ENCODE results near the gene KCNMA1.

The KCNMA1 gene

GRCh38 chr10:77474386-77474785 is 163.2 kb downstream of the KCNMA1 start:
- DNase-seq = no peak

DNA sequence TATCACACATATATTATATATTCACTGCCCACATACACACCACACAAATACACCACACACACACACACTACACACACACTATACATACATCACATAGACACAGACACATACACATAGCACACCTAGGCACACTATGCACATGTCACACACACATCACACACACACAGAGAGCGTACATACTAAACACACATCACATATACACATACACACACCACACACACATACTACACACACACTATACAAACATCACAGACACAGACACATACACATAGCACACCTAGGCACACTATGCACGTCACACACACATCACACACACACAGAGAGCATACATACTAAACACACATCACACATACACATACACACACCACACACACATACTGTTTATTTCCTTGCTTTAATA is 165.5 kb downstream of the KCNMA1 start:
- DNase-seq = no peak

DNA sequence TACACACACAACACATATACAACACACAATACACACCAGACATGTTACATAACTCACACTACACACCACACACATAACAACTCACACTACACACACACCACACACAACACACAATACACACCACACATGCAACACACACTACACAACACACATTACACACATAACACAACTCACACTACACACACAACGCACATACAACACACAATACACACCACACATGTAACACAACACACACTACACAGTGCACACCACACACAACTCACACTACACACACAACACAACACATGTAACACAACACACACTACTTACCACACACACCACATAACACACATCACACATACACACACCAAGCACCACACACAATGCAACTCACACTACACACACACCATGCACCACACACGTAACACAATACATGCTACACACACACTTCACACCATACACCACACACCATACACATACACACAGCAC is 166.5 kb downstream of the KCNMA1 start:
- no peak for DNase-seq

- DNase-seq = no peak
These were observed 170.1 kb downstream of the KCNMA1 start for GRCh38 chr10:77467422-77467963.

GRCh38 chr10:77463967-77464745 is 173.5 kb downstream of the KCNMA1 start:
- DNase-seq = no peak

DNA sequence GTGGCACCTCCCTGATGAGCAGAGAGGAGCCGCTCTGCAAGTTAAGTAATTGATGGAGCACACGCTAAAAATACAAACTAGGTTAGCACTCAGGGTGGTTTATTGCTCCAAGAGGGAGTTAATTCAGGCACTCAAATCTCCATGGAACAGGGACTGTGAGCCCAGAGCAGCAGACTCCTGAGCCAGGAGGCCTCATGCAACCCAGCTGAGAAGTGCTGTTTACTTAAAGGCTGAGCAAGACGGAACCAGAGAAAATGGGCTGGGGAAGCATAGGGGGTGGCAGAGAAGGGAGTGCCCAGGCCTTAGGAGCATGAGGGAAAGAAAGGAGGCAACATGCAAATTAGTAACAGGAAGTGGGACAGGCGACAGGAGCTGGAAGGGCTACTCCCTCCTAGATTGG is 174.1 kb downstream of the KCNMA1 start:
- DNase-seq = no peak

- no peak for DNase-seq
These were observed 175.8 kb downstream of the KCNMA1 start for GRCh38 chr10:77461636-77462296.

DNA sequence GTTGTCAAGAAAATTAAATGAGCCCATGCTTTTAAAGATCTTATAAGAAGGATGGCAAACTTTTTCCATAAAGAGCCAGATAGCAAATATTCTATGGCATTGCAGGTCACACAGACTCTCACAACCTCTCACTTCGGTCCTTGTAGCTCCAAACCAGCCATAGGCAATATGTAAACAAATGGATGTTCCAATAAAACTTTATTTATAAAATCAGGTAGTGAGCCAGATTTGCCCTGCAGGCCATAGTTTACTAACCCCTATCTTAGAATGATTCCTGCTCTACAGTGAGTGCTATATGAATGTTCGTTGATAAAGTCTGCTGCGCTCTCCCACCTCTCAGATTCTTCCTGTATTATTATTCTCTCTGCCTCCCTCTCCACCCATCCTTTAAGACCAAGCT is 177.7 kb downstream of the KCNMA1 start:
- no peak for DNase-seq

GRCh38 chr10:77458986-77459590 is 178.5 kb downstream of the KCNMA1 start:
- DNase-seq = no peak

DNA sequence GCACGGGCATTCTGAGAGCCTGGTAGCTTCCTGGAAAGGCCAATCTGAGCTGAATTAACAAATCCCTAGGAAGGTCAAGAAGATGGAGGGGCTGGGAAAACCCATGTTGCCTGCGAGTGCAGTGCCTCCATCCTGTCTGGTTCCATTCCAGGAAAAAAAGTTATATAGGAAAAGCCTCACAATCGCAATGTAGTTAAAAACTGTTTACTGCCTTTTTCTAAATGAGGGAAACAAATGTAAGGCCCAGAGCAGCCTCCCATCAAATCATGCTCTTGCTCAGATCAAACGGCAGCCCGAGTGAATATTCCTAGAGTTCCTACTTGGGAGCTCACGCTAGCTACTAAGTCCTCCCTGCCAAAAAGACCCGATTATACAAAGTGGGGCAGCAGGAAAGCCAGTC is 179.9 kb downstream of the KCNMA1 start:
- no peak for DNase-seq

- no peak for DNase-seq
These were observed 180.3 kb downstream of the KCNMA1 start for GRCh38 chr10:77457266-77457665.

DNA sequence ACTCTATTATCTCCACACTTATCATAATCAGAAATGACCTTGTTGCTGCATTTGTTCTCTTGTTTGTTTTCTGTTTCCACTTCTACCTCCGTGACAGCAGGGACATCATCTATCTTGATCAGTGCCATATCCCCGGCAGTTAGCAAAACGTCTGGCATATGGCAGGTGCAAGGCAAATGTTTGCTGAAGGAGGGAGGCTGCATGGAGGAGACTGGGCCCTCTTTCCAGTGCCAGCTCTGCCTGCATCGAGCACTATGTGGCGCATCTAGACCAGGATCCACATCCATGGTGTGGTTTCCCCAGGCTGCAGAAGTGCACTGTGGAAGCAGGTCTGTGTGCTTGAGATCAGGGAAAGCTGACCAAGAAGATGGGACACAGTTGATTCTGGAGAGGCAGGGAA is 181.2 kb downstream of the KCNMA1 start:
- DNase-seq = no peak

- no peak for DNase-seq
These were observed 182.0 kb downstream of the KCNMA1 start for GRCh38 chr10:77455561-77455960.

DNA sequence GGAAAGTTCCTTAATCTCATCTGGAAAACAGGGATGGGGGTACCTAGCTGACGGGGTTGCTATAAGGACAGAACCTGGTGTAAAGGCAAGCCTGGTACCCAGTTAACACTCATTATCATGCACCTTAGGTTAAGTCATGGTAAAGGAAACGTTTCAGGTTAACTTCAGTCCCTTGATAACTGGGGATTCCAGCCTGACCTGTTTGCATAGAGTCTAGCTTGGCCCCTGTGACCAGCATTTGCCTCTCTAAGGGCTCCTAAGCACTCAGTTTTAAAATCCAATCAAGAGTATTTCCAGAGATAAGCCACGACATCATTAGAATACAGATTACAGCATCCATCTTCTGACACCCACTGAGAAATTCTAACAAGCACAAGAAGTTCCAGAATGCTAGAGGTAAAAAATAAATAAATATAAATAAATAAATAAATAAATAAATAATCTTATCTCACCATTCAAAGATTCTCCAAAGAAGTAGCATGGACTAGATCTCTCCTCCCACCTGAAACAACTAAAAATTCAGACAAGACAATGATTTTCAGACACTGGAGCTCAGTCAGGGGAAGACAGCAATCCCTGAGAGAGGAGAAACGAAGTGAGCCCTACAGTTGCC is 184.6 kb downstream of the KCNMA1 start:
- DNase-seq = no peak

DNA sequence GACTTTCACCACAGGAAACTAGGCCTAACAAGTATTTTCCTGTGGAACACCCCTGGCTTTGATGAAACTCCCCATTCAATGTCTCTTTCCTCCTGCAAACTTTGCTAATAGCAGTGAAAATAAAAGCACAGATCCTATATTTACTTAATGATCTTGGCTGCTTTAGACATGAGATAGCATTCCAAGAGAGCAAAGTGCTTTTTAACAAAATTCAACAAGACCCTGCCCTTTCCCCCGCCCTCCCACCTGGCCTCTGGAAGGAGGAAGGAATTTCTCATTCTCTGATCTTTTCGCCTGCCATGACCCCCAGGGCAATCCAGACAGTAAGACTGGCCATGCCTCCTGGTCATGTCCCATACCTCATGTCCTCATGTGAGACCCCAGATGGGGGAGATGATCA is 185.7 kb downstream of the KCNMA1 start:
- DNase-seq = no peak

GRCh38 chr10:77448226-77448625 is 189.4 kb downstream of the KCNMA1 start:
- DNase-seq = no peak

DNA sequence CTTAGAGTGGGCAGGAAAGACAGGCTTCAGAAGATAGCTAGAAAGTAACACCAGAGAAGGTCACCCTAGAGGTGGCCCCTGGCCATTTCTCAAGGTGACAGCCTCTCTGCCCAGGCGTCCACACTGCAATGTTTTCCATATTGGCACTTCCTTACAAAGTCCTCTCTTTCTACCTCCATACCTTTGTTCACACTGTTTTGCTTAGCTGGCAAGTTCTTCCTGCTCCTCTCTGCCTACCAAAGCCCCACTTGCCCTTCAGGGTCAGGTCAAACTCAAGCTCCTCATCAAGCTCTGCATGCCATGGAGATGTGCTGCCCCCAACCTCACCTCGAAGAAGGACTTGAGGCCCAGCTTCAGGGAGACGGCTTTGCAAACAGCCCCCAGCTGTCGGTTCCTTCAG is 190.9 kb downstream of the KCNMA1 start:
- no peak for DNase-seq

- DNase-seq = no peak
These were observed 192.1 kb downstream of the KCNMA1 start for GRCh38 chr10:77445547-77445946.

GRCh38 chr10:77444041-77444440 is 193.6 kb downstream of the KCNMA1 start:
- DNase-seq = no peak

- no peak for DNase-seq
These were observed 194.9 kb downstream of the KCNMA1 start for GRCh38 chr10:77442699-77443189.

DNA sequence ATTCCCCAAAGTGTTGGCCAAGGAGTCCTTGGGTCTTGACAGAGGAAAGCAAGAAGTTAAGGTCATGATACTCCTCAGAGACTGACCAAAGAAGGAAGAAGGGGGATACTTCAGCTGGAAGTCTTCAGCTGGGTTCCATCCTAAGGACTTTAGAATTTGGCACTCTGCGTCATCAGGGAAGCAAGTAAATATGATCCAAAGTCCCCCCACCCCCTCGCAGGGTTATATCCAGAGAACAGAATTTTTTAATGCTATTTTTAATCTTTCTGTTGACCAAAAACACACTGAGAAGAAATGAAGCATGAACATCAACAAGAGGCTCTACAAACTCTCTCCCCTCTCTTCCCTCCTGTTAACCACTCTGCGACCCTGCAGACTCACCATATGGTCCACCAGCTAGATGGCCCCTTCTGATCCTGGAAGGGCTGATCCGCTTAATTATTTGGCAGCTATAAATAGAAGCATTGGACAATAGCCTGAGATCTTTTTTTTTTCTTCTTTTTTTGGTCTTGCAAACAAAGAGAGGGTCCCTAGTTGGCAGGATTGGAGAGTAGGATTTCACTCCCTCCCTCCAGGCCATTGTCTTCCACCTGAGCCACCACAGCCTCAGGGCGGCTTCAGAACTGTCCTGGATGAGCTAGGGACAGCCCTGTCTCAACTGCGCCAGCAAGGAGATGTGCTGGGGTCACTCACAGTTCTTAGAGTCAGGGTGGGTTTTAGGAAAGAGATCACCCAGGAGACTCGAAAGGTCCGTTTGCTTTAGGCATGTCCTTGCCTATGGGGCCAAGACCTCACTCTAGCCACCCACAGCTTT is 196.0 kb downstream of the KCNMA1 start:
- no peak for DNase-seq

DNA sequence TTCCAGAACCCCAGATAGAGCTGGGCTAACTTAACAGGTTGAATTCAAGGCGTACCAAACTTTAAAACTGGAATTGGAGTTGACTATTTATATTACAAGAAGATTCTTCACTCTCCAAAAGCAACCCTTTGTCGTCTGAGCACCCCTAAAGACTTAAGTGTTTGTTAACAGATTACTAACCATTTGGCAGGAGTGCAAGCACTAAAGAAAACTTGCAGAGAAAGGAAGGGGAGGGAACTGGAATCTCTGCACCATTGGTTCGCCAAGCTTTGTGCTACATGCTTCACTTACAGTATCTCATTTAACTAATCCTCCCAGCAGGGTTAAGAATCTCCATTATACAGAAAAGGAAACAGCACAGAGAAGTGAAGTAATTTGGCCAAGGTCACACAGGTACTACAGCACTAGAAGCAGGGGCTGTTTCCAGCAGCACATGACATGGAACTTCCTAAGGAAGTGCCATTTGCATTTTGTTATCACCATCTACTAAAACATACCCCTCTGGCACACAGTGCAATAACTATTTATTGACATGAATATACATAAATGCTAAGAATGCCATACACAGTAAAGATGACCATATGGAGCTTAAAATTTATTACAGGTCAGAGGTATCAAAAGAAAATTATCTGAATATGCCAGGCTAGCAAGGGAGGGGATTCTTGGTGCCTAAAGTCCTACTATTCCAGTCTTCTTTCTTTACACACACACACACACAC is 201.2 kb downstream of the KCNMA1 start:
- DNase-seq = no peak

All from activated CD4-positive, alpha-beta T cell treated with anti-CD3 and anti-CD28 coated beads for 4 hours (primary cell).